HT-29 (cell line): ENCODE measurements around the gene HFE. TPM values are rescaled to one million over a fixed set of nuclear protein-coding genes. Genes with fewer than 3 reads are reported as not detected.

Source experiments
- DNase-seq: peaks from one replicate; pipeline ENCODE4 v3.0.0-alpha.2; 2015; ENCODE audit warnings: low spot score
- total RNA-seq: library from RNA; depleted of rRNA; stranded (reverse); fragments of >200 nt; shearing (Covaris generic); gene quantifications from 2 replicates; pipeline ENCODE4 v1.2.3, GENCODE V29; 2014; rRNA removed

The HFE gene
- total RNA-seq, 1 experiment from 2014 or later: 8.7 TPM

- DNase-seq: no peak
Observed at GRCh38 chr6:26133730-26134129, 46.5 kb downstream of the HFE start.

- DNase-seq: no peak
Observed at GRCh38 chr6:26136321-26136720, 49.1 kb downstream of the HFE start.

GRCh38 chr6:26140254-26140966 is 53.2 kb downstream of the HFE start:
- DNase-seq: no peak

- no peak for DNase-seq
Observed at GRCh38 chr6:26140967-26141294, 53.7 kb downstream of the HFE start.

GRCh38 chr6:26141378-26141904 is 54.2 kb downstream of the HFE start:
- no peak for DNase-seq

GRCh38 chr6:26142026-26142425 is 54.8 kb downstream of the HFE start:
- DNase-seq: no peak

Other genes with a start within 250 kb of the HFE start
- not detected in 2 replicates for gene SLC17A3, start 213.2 kb upstream of the HFE start, total RNA-seq
- gene SLC17A2, start 156.7 kb upstream of the HFE start, total RNA-seq: not detected in 2 replicates
- 2.5 and 4.0 TPM in 2 replicates for gene TRIM38, start 124.6 kb upstream of the HFE start, total RNA-seq